B cell (primary cell): Measurements from ENCODE around the gene CNKSR2. TPM values are rescaled to one million over a fixed set of nuclear protein-coding genes. Genes with fewer than 3 reads are reported as not detected.

Experiments used
- ATAC-seq: fragments of 200-7000 bp; cut with Tn5 transposase; one replicate; pipeline ENCODE4 v1.10.0; 2021; ENCODE audit warnings: low read depth, mild to moderate bottlenecking, moderate number of reproducible peaks, moderate library complexity
- CTCF ChIA-PET: fragments of 350-600 bp; sonication (Branson Sonifier 250); formaldehyde crosslinking; loops from one replicate; lab custom pipeline; 2021; ENCODE audit warnings: antibody characterized with exemption, inconsistent platforms; lab: Charles Lee
- POLR2A ChIA-PET: fragments of 350-600 bp; sonication (Branson Sonifier 250); formaldehyde crosslinking; loops from one replicate; lab custom pipeline; 2021; ENCODE audit warnings: antibody characterized with exemption; lab: Charles Lee
- DNase-seq: peaks from one replicate; pipeline ENCODE4 v3.0.0; 2013
- H2AFZ ChIP-seq: 2 replicates; pipeline ENCODE4 v1.6.1; 2012; ENCODE audit warnings: mild to moderate bottlenecking, low read depth, low read length; ENCODE audit not compliant: insufficient read depth, poor library complexity, severe bottlenecking
- H3K27ac ChIP-seq, 2 donors: 1 replicate in 1 of 2; 2 replicates in 1 of 2; pipeline ENCODE4 v1.5.1; 2012 to 2013; ENCODE audit warnings: low read length in 2 of 2, mild to moderate bottlenecking in 2 of 2, moderate library complexity in 1 of 2
- H3K27me3 ChIP-seq, 4 experiments: fragments of 200-600 bp in 1 of 4; sonication (generic) in 1 of 4; replicated peaks in 1 of 4; 1 replicate in 2 of 4; 2 replicates in 2 of 4; pipeline versions ENCODE4 v1.6.1 to v1.7.0; 2013 to 2016; ENCODE audit warnings: low read length in 3 of 4, mild to moderate bottlenecking in 2 of 4, mixed read lengths in 1 of 4, moderate library complexity in 1 of 4; ENCODE audit not compliant: insufficient read depth in 4 of 4, control insufficient read depth in 3 of 4; ENCODE audit errors: control extremely low read depth in 1 of 4
- H3K36me3 ChIP-seq, 2 experiments: replicated peaks in 1 of 2; 1 replicate in 1 of 2; 2 replicates in 1 of 2; pipeline versions ENCODE4 v1.6.1 to v1.7.1; 2013; ENCODE audit warnings: low read length in 1 of 2; ENCODE audit not compliant: insufficient read depth in 2 of 2, control insufficient read depth in 1 of 2; ENCODE audit errors: control extremely low read depth in 1 of 2, extremely low read depth in 1 of 2
- H3K4me1 ChIP-seq, 2 donors: fragments of 200-600 bp in 1 of 2; sonication (generic) in 1 of 2; 1 replicate in 1 of 2; 2 replicates in 1 of 2; pipeline versions ENCODE4 v1.5.1 to v1.6.1; 2013 to 2017; ENCODE audit warnings: low read length in 2 of 2; ENCODE audit not compliant: control insufficient read depth in 2 of 2, insufficient read depth in 2 of 2
- H3K4me2 ChIP-seq: replicated peaks from 2 replicates; pipeline ENCODE3; 2012; ENCODE audit warnings: mild to moderate bottlenecking, low read depth, low read length; ENCODE audit not compliant: poor library complexity, severe bottlenecking
- H3K4me3 ChIP-seq, 5 experiments: fragments of 200-600 bp in 1 of 5; sonication (generic) in 1 of 5; 1 replicate in 3 of 5; 2 replicates in 2 of 5; pipeline versions ENCODE4 v1.5.1 to v1.7.0; 2011 to 2016; ENCODE audit warnings: low read length in 4 of 5, mild to moderate bottlenecking in 4 of 5, low read depth in 2 of 5, control low read depth in 1 of 5, moderate library complexity in 1 of 5; ENCODE audit not compliant: insufficient read depth in 1 of 5; ENCODE audit errors: control extremely low read depth in 1 of 5, extremely low read depth in 1 of 5
- H3K79me2 ChIP-seq: fragments of 200-600 bp; sonication (generic); one replicate; pipeline ENCODE4 v1.6.0; 2016; ENCODE audit warnings: low read length; ENCODE audit not compliant: control insufficient read depth, insufficient read depth
- H3K9ac ChIP-seq: fragments of 200-600 bp; sonication (generic); 2 replicates; pipeline ENCODE4 v1.6.1; 2017; ENCODE audit warnings: mild to moderate bottlenecking, low read length, moderate library complexity
- H3K9me3 ChIP-seq, 3 donors: one replicate each; pipeline versions ENCODE4 v1.6.1 to v1.7.1; 2013; ENCODE audit warnings: low read length in 2 of 3; ENCODE audit not compliant: control insufficient read depth in 2 of 3, insufficient read depth in 1 of 3; ENCODE audit errors: control extremely low read depth in 1 of 3
- H4K20me1 ChIP-seq: 2 replicates; pipeline ENCODE4 v1.6.0; 2012; ENCODE audit warnings: mild to moderate bottlenecking, low read length; ENCODE audit not compliant: insufficient read depth, control insufficient read depth, poor library complexity, severe bottlenecking
- H3K27ac Mint-ChIP-seq: one replicate; pipeline ENCODE4 v1.8.0; 2021; ENCODE audit warnings: mixed read lengths
- H3K27me3 Mint-ChIP-seq: one replicate; pipeline ENCODE4 v1.8.0; 2021; ENCODE audit warnings: mixed read lengths
- H3K4me1 Mint-ChIP-seq: one replicate; pipeline ENCODE4 v1.8.0; 2021; ENCODE audit warnings: mixed read lengths
- H3K4me3 Mint-ChIP-seq: one replicate; pipeline ENCODE4 v1.8.0; 2021; ENCODE audit warnings: mixed read lengths
- H3K9me3 Mint-ChIP-seq: one replicate; pipeline ENCODE4 v1.8.0; 2022; ENCODE audit warnings: mixed read lengths; ENCODE audit not compliant: insufficient read depth
- CTCF ChIP-seq: fragments of 200-600 bp; IDR thresholded peaks from one replicate; pipeline ENCODE4 v1.8.0; 2022; ENCODE audit warnings: antibody characterized with exemption, mild to moderate bottlenecking
- EZH2 ChIP-seq: IDR thresholded peaks from 2 replicates; pipeline ENCODE4 v1.6.1; 2012; ENCODE audit warnings: borderline replicate concordance, low read depth, mild to moderate bottlenecking, moderate library complexity, low read length; ENCODE audit not compliant: insufficient read depth, poor library complexity, severe bottlenecking
- WGBS: methylation state at CpG from one replicate; pipeline ENCODE4 v1.1.5; 2013; ENCODE audit warnings: missing lambda C conversion rate; ENCODE audit not compliant: insufficient coverage; 5-methylcytosine and 5-hydroxymethylcytosine counted together
- intact Hi-C: fragments of 100-400 bp; cut with micrococcal nuclease; formaldehyde crosslinking; loops from one replicate; pipeline ENCODE4 v1.10.0; 2022
- polyA plus RNA-seq: library from polyadenylated mRNA; depleted of rRNA; stranded (reverse); fragments of >200 nt; gene quantifications from 2 replicates; pipeline ENCODE4 v1.2.3, GENCODE V29; 2012
- total RNA-seq, 2 donors: library from RNA; stranded (reverse); fragments of 120-200 nt in 1 of 2; gene quantifications; 1 replicate in 1 of 2; 2 replicates in 1 of 2; pipeline versions ENCODE4 v1.2.3 to v1.2.4, GENCODE V29; 2013 to 2022

The CNKSR2 gene
- total and polyA plus RNA-seq, 2 donors (not counting 1 experiment from before 2014, with no cell fraction given), result 11.5 to 18.8 TPM

- Mint-ChIP-seq H3K4me3 (no peak overlapping the region), H3K27me3 (no peaks in the 10 kb centered on the region), H3K9me3 (no peaks in the 10 kb centered on the region), H3K4me1 (no peaks in the 10 kb centered on the region), H3K27ac (no peak overlapping the region)
- DNase-seq (no peak), ATAC-seq (no peak)
- POLR2A ChIA-PET, result no interaction called here
- peaks cover 0 to 9% of the 10 kb centered on the region in 2 experiments for H3K36me3 ChIP-seq
- CTCF ChIA-PET, result no interaction called here
- no peak overlapping the region for H3K4me2 ChIP-seq
- intact Hi-C loops, result no loop called here
- no peak for TF ChIP-seq CTCF
- no peak for TF ChIP-seq EZH2
- no peak overlapping the region for H3K9ac ChIP-seq
- no peak overlapping the region for H2AFZ ChIP-seq
- H3K4me1 ChIP-seq, result no peaks in the 10 kb centered on the region
- H3K27me3 ChIP-seq, result no peaks in the 10 kb centered on the region
- no peak overlapping the region for H3K4me3 ChIP-seq
- H3K9me3 ChIP-seq, result no peaks in the 10 kb centered on the region
- no peak overlapping the region for H3K27ac ChIP-seq
- H4K20me1 ChIP-seq, result no peaks in the 10 kb centered on the region
- H3K79me2 ChIP-seq, result no peaks in the 10 kb centered on the region
These were observed 231.8 kb downstream of the CNKSR2 start for GRCh38 chrX:21606002-21606401.

- ChIA-PET CTCF (no interaction called here), POLR2A (no interaction called here)
- no peaks in the 10 kb centered on the region for H3K79me2 ChIP-seq
- no peaks in the 10 kb centered on the region for H3K27me3 ChIP-seq
- Mint-ChIP-seq H3K9me3 (no peaks in the 10 kb centered on the region), H3K4me1 (no peaks in the 10 kb centered on the region), H3K4me3 (no peak overlapping the region), H3K27ac (no peak overlapping the region), H3K27me3 (no peaks in the 10 kb centered on the region)
- peaks cover 0 to 9% of the 10 kb centered on the region in 2 experiments for H3K36me3 ChIP-seq
- no peak overlapping the region for H3K27ac ChIP-seq
- ATAC-seq (no peak), DNase-seq (no peak)
- H3K4me1 ChIP-seq, result no peaks in the 10 kb centered on the region
- no peaks in the 10 kb centered on the region for H4K20me1 ChIP-seq
- no peak overlapping the region for H3K4me3 ChIP-seq
- H3K9ac ChIP-seq, result no peak overlapping the region
- H2AFZ ChIP-seq, result no peak overlapping the region
- no peak overlapping the region for H3K4me2 ChIP-seq
- TF ChIP-seq CTCF (no peak), EZH2 (no peak)
- H3K9me3 ChIP-seq, result no peaks in the 10 kb centered on the region
- intact Hi-C loops, result no loop called here
- WGBS, result no CpG with 5 or more reads among the region's 1 CpG
These were observed 235.9 kb downstream of the CNKSR2 start for GRCh38 chrX:21610168-21610567.
